NCI-H2171 treated with DMSO at 0.1 percent for 48 hours (cell line): ENCODE measurements around the gene APOB.

Experiments
- DNase-seq: peaks from one replicate; lab custom pipeline; 2025; lab: John Stamatoyannopoulos, UW

Gene APOB

GRCh38 chr2:21019000-21019677 lies 24.7 kb downstream of the APOB start:
- DNase-seq, result no peak

GRCh38 chr2:21018290-21018689 lies 25.6 kb downstream of the APOB start:
- no peak for DNase-seq

GRCh38 chr2:21017748-21018276 lies 26.1 kb downstream of the APOB start:
- DNase-seq, result no peak

GRCh38 chr2:21015281-21015645 lies 28.6 kb downstream of the APOB start:
- no peak for DNase-seq

- no peak for DNase-seq
Observed at GRCh38 chr2:21014364-21015280, 29.3 kb downstream of the APOB start.

GRCh38 chr2:21013043-21013816 lies 30.6 kb downstream of the APOB start:
- DNase-seq, result no peak

DNA sequence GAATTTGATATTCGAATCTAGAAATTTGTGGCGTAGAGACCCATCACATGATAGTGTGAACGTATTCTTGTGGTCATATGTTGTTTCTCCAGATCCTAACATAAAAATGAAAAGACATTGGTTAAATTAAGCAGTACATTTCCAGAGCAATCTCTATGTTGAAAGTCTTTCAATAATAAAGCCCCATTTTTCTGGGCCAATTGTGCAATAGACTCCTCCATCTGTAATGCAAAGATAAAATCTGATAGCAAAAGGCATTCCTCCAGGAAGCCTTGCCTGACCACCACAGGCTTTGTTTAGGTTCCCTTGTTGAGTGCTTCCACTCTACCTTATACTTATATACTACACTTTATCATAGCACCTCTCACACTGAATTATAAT lies 31.3 kb downstream of the APOB start:
- DNase-seq, result no peak

DNA sequence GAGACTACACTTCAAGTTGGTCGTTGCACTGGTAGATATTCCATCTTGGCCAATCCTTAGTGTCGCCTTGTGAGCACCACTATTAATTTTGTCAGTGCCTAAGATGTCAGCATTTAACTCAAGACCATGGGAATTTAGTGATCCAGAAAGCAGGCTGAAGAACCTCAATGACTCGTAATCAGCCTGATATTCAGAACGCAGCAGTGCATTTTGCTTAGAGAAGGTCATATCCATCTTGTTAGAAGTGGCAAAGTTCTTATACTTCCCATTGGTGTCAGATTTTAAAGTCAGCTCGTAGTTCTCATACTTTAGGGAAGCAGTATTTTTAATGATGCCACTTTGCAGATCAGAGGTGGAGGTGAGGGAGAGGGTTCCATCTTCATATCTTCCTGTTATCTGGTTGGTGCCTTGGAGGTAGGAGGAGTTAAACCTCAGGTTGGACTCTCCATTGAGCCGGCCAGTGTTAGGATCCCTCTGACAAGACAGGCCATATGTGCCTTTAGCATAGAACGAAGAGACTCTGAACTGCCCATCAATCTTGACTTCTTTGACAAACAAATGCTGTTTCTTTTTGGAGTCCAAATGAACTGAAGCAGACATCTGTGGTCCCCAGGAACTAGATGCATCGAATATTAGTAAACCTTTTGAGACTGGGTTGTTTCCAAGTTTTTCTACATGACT lies 31.9 kb downstream of the APOB start:
- DNase-seq, result no peak

DNA sequence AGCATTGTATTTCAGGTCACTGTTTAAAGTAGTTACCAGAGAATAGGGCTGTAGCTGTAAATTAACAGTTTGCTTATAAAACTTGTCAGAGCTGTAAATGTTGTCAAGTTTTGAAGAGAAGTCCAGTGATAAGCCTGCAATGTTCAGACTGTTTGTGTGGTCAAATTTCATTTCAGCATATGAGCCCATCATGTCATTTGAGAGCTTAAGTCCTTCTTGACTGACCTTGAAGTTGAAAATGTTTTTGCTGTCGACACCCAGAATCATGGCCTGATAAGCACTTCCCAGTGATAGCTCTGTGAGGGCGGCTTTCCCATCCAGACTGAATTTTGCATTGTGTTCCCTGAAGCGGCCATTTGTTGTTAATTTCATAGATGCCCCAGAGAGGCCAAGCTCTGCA lies 32.4 kb downstream of the APOB start:
- DNase-seq, result no peak

DNA sequence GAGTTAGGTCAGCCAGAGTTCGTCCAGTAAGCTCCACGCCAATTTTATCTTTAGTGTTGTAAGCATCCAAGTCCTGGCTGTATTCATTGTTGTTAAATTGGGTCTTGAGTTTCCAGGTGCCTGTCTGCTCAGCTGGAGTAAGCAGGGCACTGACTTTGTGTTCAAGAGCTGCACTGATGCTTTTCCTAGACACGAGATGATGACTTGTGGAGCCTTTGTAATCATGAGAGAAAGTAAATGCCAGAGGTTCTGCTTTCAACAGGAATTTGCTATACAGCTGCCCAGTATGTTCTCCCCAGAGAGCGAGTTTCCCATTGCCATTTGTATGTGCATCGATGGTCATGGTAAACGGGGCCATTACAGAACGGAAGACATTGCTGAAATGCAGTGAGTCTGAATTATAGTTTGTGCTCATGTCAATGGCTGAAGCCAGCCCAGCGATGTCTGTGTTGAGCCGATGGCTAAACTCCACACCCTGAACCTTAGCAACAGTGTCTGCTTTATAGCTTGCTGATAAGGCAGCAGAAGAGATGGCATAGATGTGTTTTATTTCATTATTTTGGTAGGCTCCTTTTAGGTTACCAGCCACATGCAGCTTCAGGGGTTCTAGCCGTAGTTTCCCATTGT lies 32.9 kb downstream of the APOB start:
- no peak for DNase-seq

GRCh38 chr2:21009662-21010225 lies 34.1 kb downstream of the APOB start:
- no peak for DNase-seq

DNA sequence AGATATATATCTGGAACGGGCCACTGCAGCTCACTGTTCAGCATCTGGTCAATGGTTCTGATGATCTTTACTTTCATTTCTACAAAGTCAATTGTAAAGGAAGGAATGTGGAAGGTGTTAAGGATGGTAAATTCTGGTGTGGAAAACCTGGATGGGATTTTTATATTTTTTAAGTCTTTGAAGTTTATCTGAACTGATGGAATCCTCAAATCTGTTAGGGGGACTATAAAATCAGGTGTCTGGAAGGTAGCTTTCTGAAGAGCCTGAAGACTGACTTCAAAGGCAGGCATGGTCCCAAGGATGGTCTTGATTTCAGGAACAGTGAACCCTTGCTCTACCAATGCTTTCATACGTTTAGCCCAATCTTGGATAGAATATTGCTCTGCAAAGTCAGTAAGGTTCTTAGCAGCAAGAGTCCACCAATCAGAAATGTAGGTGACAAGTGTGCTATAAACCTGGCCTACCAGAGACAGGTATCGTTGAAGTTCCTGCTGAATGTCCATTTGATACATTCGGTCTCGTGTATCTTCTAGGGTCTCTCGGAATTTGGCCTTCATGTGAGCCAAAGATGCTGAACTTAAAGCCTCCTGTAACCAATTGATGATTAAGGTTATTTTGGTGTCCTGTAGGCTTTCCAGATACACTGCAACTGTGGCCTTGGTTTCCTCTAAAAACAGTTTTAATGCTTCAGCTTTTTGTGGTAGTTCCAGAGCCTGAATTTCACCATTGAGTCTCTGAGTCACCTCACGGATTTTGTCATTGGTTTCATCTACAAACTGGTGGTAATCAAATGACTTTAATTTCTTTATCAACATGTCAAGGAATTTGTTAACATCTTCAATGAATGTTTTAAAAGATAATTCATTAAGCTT lies 34.8 kb downstream of the APOB start:
- no peak for DNase-seq

DNA sequence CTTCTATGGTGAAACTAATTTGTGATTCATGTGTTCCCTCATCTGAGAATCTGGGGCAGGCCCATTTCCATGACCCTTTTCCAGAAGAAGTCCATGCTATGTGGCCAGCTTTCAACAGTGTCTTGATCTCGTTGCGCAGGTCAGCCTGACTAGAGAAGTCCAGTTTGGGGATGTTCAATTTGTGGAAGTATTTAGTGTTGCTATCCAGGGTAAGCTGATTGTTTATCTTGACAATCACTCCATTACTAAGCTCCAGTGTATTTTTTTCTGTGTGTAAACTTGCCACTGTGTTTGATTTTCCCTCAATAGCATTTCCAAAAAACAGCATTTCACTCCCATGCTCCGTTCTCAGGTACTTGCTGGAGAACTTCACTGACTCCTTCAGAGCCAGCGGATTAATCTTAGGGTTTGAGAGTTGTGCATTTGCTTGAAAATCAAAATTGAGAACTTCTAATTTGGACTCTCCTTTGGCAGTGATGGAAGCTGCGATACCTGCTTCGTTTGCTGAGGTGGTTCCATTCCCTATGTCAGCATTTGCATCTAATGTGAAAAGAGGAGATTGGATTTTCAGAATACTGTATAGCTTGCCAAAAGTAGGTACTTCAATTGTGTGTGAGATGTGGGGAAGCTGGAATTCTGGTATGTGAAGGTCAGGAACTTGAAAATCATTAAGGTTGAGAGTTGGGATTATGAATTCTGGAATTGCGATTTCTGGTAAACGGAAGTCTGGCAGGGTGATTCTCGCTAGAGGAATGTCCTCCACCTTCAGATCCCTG lies 35.7 kb downstream of the APOB start:
- no peak for DNase-seq

DNA sequence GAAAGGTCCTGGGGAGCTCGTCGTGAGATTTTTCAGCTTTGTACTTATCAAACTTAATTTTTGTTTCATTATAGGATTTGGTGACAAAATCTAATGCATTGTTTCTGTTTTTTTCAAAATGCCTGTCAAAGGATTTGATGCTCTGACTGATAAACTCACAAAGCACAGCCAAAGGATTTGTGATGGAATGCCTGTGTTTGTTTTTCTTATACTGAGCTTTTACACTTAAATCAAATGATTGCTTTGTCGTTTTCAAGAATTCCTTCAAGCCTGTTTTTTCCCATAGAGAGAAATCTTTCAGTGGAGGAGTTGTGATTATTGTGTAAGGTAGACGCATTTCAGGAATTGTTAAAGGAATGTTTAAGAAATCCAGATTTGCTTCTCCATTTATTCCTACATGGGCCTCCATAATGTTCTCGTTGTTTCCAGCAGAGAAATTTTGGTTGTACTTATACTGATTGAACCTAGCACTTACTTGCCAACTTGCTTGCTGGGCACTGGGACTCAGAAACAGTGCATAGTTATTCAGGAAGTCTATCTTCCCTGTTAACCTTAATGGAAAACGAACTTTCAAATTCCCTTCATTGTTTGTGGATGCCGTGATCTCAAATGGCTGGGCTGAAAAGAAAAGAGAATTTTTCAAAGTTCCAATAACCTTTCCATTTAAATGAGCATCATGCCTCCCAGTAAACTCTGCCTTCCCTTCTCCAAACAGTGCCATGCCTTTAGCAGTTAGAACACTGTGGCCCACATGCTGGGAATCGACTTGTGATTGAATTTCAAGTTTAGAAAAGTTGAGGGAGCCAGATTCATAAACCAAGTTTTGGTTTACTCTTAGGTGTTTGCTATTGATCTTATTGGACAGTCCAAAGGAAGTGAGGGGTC lies 36.5 kb downstream of the APOB start:
- DNase-seq, result no peak

DNA sequence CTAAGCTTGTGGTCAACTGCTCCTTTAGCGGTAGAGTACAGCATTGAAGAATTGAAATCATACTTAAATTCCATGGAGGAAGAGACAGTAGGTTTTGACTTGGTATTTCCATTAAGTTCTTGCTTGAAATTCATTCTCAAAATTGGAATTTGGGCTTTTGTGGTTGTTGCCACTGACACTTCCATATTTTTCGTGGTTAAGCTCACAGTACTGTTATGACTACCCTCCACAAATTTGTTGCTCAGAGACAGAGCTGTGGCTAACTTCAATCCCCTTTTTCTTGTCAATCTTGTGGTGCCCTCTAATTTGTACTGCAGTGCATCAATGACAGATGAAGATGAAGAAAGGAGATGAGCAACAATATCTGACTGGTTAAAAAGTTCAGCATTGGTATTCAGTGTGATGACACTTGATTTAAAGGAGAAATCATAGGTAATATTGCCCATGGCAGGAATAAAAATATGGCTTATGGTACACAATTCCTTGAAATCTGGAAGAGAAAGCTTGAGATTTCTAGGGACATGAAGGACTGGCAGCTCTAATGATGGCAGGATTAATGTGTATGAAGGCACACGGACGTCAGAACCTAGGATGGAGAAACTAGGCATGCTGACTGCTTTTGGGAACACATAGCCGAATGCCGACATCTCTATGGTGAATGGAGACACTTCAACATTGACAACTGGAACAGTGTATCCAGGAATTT lies 37.3 kb downstream of the APOB start:
- DNase-seq, result no peak

DNA sequence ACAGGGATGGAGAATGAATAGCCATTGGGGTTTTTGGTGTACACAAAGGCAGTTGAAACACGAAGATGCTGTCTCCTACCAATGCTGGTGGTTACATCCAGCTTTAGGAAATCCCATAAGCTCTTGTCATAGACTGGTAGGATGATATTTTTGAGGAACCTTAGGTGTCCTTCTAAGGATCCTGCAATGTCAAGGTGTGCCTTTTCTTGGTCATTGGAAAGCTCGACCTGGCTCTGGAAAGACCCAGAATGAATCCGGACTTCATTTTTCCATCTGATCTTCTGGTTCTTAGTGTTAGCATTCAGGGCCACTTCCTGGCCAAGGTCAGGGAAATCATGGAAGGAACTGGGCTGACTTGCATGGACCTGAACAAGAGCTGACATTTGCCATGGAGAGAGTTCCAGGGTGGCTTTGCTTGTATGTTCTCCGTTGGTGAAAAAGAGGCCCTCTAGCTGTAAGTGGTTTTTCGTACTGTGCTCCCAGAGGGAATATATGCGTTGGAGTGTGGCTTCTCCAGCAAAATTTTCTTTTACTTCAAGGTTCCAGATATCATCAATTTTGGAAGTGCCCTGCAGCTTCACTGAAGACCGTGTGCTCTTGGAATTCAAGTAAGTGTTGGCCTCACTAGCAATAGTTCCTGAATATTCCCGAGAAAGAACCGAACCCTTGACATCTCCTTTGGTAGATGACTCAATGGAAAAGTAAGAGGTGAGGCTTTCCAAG lies 38.0 kb downstream of the APOB start:
- no peak for DNase-seq

DNA sequence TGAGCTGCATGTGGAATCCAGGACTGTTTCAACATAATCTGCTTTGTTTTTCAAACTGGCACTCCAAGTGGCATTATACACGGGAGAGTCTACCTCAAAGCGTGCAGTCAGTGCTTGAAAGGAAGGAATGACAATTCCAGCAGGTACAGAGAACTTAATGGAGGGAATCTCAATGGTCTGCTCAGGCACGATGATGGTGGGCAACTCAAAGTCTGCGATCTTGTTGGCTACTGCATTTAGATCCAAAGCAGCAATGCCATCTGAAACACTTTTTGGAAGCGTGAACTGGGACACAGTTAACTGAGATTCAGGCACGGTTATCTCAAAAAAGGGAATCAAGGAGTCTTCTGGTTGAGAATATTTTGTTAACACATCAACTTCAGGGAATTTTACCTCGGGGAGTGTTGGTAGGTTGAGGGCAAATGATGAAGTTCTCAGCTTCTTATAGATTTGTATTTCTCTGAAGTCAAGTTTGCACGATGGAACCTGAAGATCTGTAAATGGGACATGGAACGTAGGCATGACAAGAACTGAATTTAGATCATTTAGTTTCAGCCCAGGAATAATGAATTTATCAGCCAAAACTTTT lies 38.7 kb downstream of the APOB start:
- DNase-seq, result no peak
